IMR-90 (cell line): ENCODE results near the gene PGBD1. TPM values are rescaled to one million over a fixed set of nuclear protein-coding genes. Genes with fewer than 3 reads are reported as not detected.

Experiments used
- ATAC-seq: fragments of 200-7000 bp; cut with Tn5 transposase; 2 replicates; pipeline ENCODE4 v1.9.1; 2020; ENCODE audit warnings: low read depth, mild to moderate bottlenecking, moderate library complexity
- BruUV-seq: library from RNA; stranded (reverse); fragments of 400-500 nt; replicated peaks from 2 replicates; lab custom pipeline; 2021; lab: Mats Ljungman, UMichigan
- CTCF ChIA-PET: fragments of 300-600 bp; formaldehyde crosslinking; extraction: SDS; loops from one replicate; lab custom pipeline; 2021; ENCODE audit warnings: antibody characterized with exemption; lab: Yijun Ruan, JAX
- POLR2A ChIA-PET: fragments of 300-600 bp; sonication (Branson Sonifier 250); formaldehyde crosslinking; loops from one replicate; lab custom pipeline; 2022; ENCODE audit warnings: antibody characterized with exemption; ENCODE audit not compliant: unreplicated experiment; lab: Charles Lee
- DNase-seq: peaks from one replicate; pipeline ENCODE4 v3.0.0; 2013
- H2AFZ ChIP-seq: replicated peaks from 2 replicates; pipeline ENCODE3; 2013; ENCODE audit warnings: low read length, mild to moderate bottlenecking; ENCODE audit not compliant: poor library complexity
- H2AK5ac ChIP-seq: 2 replicates; pipeline ENCODE4 v1.6.1; 2013; ENCODE audit warnings: low read depth, low read length, inconsistent platforms
- H2AK9ac ChIP-seq: replicated peaks from 2 replicates; pipeline ENCODE3; 2013; ENCODE audit warnings: mild to moderate bottlenecking, low read depth, low read length, moderate library complexity; ENCODE audit not compliant: poor library complexity
- H2BK120ac ChIP-seq: 2 replicates; pipeline ENCODE4 v1.6.1; 2013; ENCODE audit warnings: low read depth, low read length, inconsistent platforms
- H2BK15ac ChIP-seq: 3 replicates; pipeline ENCODE4 v1.6.1; 2013; ENCODE audit warnings: low read depth, low read length, inconsistent platforms
- H2BK20ac ChIP-seq: 2 replicates; pipeline ENCODE4 v1.6.1; 2013; ENCODE audit warnings: low read depth, mild to moderate bottlenecking, inconsistent platforms, low read length, moderate library complexity
- H2BK5ac ChIP-seq: 2 replicates; pipeline ENCODE4 v1.6.1; 2013; ENCODE audit warnings: mild to moderate bottlenecking, low read depth, low read length, inconsistent platforms; ENCODE audit not compliant: poor library complexity, severe bottlenecking
- H3K14ac ChIP-seq: replicated peaks from 2 replicates; pipeline ENCODE4 v1.6.1; 2013; ENCODE audit warnings: low read depth, low read length, inconsistent platforms
- H3K18ac ChIP-seq: 2 replicates; pipeline ENCODE4 v1.6.1; 2013; ENCODE audit warnings: low read depth, low read length, control low read depth
- H3K23ac ChIP-seq: 2 replicates; pipeline ENCODE4 v1.6.1; 2013; ENCODE audit warnings: low read depth, low read length, inconsistent platforms
- H3K27ac ChIP-seq: 2 replicates; pipeline ENCODE4 v1.5.1; 2013; ENCODE audit warnings: mild to moderate bottlenecking, control low read depth, low read length; ENCODE audit not compliant: insufficient read depth
- H3K27me3 ChIP-seq: 2 replicates; pipeline ENCODE4 v1.6.1; 2013; ENCODE audit warnings: low read length; ENCODE audit not compliant: control insufficient read depth, insufficient read depth
- H3K36me3 ChIP-seq: 2 replicates; pipeline ENCODE4 v1.6.1; 2013; ENCODE audit warnings: low read length, mixed read lengths; ENCODE audit not compliant: control insufficient read depth, insufficient read depth
- H3K4ac ChIP-seq: 2 replicates; pipeline ENCODE4 v1.6.1; 2013; ENCODE audit warnings: low read depth, low read length, inconsistent platforms
- H3K4me1 ChIP-seq: 2 replicates; pipeline ENCODE4 v1.6.1; 2013; ENCODE audit warnings: low read length, mixed read lengths; ENCODE audit not compliant: control insufficient read depth, insufficient read depth
- H3K4me2 ChIP-seq: 2 replicates; pipeline ENCODE4 v1.6.1; 2013; ENCODE audit warnings: low read depth, mild to moderate bottlenecking, control low read depth, low read length, moderate library complexity
- H3K4me3 ChIP-seq: 2 replicates; pipeline ENCODE4 v1.5.1; 2013; ENCODE audit warnings: low read depth, mild to moderate bottlenecking, control low read depth, low read length, moderate library complexity; ENCODE audit not compliant: insufficient read depth
- H3K56ac ChIP-seq: 2 replicates; pipeline ENCODE4 v1.6.1; 2013; ENCODE audit warnings: low read length, inconsistent platforms; ENCODE audit not compliant: insufficient read depth; ENCODE audit errors: extremely low read depth
- H3K79me1 ChIP-seq, 2 experiments: 2 replicates each; pipeline ENCODE4 v1.6.1; 2013; ENCODE audit warnings: low read length in 2 of 2, inconsistent platforms in 1 of 2, low read depth in 1 of 2
- H3K9ac ChIP-seq: 2 replicates; pipeline ENCODE4 v1.6.1; 2013; ENCODE audit warnings: low read depth, low read length, control low read depth
- H3K9me1 ChIP-seq: 2 replicates; pipeline ENCODE4 v1.6.1; 2013; ENCODE audit warnings: low read length, inconsistent platforms; ENCODE audit not compliant: insufficient read depth
- H3K9me3 ChIP-seq: 2 replicates; pipeline ENCODE4 v1.6.1; 2013; ENCODE audit warnings: low read length; ENCODE audit not compliant: control insufficient read depth, insufficient read depth
- H4K20me1 ChIP-seq: 2 replicates; pipeline ENCODE4 v1.6.1; 2013; ENCODE audit warnings: low read length, inconsistent platforms; ENCODE audit not compliant: insufficient read depth
- H4K5ac ChIP-seq: 2 replicates; pipeline ENCODE4 v1.6.1; 2013; ENCODE audit warnings: mild to moderate bottlenecking, low read depth, low read length, control low read depth
- H4K8ac ChIP-seq, 2 experiments: 2 replicates each; pipeline ENCODE4 v1.6.1; 2013; ENCODE audit warnings: low read depth in 2 of 2, low read length in 2 of 2, control low read depth in 1 of 2, inconsistent platforms in 1 of 2
- H4K91ac ChIP-seq: 2 replicates; pipeline ENCODE4 v1.6.1; 2013; ENCODE audit warnings: low read depth, low read length, inconsistent platforms; ENCODE audit not compliant: insufficient read depth
- RCOR1 ChIP-seq: IDR thresholded peaks from 2 replicates; pipeline ENCODE4 v1.6.1; 2012; ENCODE audit warnings: mild to moderate bottlenecking, low read length, improper control_type of control experiment; ENCODE audit not compliant: insufficient replicate concordance
- WGBS, 2 experiments: methylation state at CpG; one replicate each; pipeline versions ENCODE4 v1.1.5 to v1.1.7; 2013; ENCODE audit warnings: missing lambda C conversion rate in 2 of 2; ENCODE audit not compliant: insufficient read length in 1 of 2; ENCODE audit errors: extremely low coverage in 2 of 2; 5-methylcytosine and 5-hydroxymethylcytosine counted together
- dilution Hi-C: fragments of 300-500 bp; cut with HindIII; formaldehyde crosslinking; loops from one replicate; pipeline ENCODE4 v1.14.3; 2018; ENCODE audit warnings: low sequenced_read_pairs; ENCODE audit not compliant: unreplicated experiment
- in situ Hi-C: fragments of 300-500 bp; cut with MboI; formaldehyde crosslinking; loops from 3 replicates; pipeline ENCODE4 v1.14.3; 2019; ENCODE audit warnings: low sequenced_read_pairs, inconsistent platforms, mixed read lengths
- intact Hi-C: fragments of 100-400 bp; cut with micrococcal nuclease; formaldehyde crosslinking; loops from 2 replicates; pipeline ENCODE4 v1.10.0; 2022
- polyA plus RNA-seq, 3 experiments: library from polyadenylated mRNA; depleted of rRNA; stranded (reverse); fragments of >200 nt; gene quantifications; 2 replicates each; pipeline ENCODE4 v1.2.3, GENCODE V29; 2012; ENCODE audit warnings: low replicate concordance in 1 of 3
- total RNA-seq: library from RNA; depleted of rRNA; stranded (reverse); fragments of >200 nt; gene quantifications from 2 replicates; pipeline ENCODE4 v1.2.3, GENCODE V29; 2012

Gene PGBD1
- total and polyA plus RNA-seq, 2 of the 4 experiments (the other 2 are of a cell fraction): 3.9 to 6.3 TPM

- no peaks in the 10 kb centered on the region for H3K9me1 ChIP-seq
- no peak overlapping the region for H2BK120ac ChIP-seq
- H2BK5ac ChIP-seq: no peak overlapping the region
- no peak overlapping the region for H4K8ac ChIP-seq
- H4K5ac ChIP-seq: no peak overlapping the region
- no peak overlapping the region for H3K4me3 ChIP-seq
- POLR2A ChIA-PET: no interaction called here
- H2AK5ac ChIP-seq: no peak overlapping the region
- no peaks in the 10 kb centered on the region for H3K9me3 ChIP-seq
- H3K36me3 ChIP-seq: peaks cover 4% of the 10 kb centered on the region; the same call in 1 of the 2 replicates
- CTCF ChIA-PET: no interaction called here
- H3K4me1 ChIP-seq: no peaks in the 10 kb centered on the region
- dilution Hi-C loops (no loop called here), intact Hi-C loops (no loop called here), in situ Hi-C loops (no loop called here)
- H2AFZ ChIP-seq: no peak overlapping the region
- no peak overlapping the region for H2BK15ac ChIP-seq
- H3K18ac ChIP-seq: no peak overlapping the region
- H3K56ac ChIP-seq: no peak overlapping the region
- no peak overlapping the region for H3K27ac ChIP-seq
- no peak overlapping the region for H3K23ac ChIP-seq
- H2AK9ac ChIP-seq: no peak overlapping the region
- TF ChIP-seq RCOR1: no peak
- H3K79me1 ChIP-seq: no peaks in the 10 kb centered on the region
- H3K4me2 ChIP-seq: no peak overlapping the region
- DNase-seq (no peak), ATAC-seq (no peak)
- no CpG with 5 or more reads among the region's 5 CpGs for WGBS, 2 experiments
- no peak overlapping the region for H3K14ac ChIP-seq
- H3K27me3 ChIP-seq: no peaks in the 10 kb centered on the region
- no peak overlapping the region for H2BK20ac ChIP-seq
- no peaks in the 10 kb centered on the region for H4K20me1 ChIP-seq
- H3K4ac ChIP-seq: no peak overlapping the region
- H4K91ac ChIP-seq: no peak overlapping the region
- BruUV-seq: no TSS peak
- no peak overlapping the region for H3K9ac ChIP-seq
Measured at GRCh38 chr6:28295326-28295725, 14.0 kb downstream of the PGBD1 start.
